ENCODE measurements around the gene CREB3L1.
"Not testable (repeated sequence)": the region's sequence is repeated elsewhere in the genome, so short reads cannot be mapped to it uniquely, and the experiment has no call there.

The CREB3L1 gene

DNA sequence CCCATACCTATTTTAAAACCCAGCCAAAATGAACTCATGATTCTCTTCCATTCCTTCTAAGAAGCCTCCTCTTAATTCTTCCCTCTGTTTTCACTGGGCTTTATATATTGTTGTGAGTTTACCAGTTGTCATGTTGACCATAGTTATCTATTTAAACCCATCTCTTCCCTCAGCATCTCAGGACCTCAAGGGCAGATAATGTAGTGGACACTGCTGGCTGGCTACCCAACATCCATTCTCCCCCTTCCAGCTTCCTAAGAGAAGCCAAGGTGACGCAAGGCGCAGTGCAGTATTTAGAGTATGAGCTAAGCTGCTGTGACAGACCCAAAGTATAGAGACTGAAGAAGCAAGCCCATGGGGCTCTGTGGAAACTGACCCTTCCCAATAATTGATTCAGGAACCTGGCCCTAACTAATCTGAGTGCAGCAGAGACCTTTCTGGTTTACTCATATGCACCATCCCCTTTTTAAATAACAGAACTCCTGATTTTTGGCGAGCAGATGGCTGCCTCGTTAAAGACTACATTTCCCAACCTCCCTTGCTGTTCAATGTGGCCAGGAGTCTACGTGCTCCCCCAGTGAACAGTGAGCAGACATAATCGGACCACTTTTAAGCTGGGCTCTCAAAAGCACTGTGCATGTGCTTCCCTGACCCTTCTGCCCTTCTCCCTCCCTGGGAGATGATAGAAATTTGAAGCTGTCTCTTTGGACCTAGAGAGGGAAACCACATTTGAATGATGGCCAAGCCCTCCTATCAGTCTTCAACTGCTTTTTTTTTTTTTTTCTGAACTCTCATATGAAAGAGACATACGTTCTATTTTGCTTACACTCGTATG lies 28.1 kb upstream of the CREB3L1 start:
- DNase-seq = peak; percentile 42

DNA sequence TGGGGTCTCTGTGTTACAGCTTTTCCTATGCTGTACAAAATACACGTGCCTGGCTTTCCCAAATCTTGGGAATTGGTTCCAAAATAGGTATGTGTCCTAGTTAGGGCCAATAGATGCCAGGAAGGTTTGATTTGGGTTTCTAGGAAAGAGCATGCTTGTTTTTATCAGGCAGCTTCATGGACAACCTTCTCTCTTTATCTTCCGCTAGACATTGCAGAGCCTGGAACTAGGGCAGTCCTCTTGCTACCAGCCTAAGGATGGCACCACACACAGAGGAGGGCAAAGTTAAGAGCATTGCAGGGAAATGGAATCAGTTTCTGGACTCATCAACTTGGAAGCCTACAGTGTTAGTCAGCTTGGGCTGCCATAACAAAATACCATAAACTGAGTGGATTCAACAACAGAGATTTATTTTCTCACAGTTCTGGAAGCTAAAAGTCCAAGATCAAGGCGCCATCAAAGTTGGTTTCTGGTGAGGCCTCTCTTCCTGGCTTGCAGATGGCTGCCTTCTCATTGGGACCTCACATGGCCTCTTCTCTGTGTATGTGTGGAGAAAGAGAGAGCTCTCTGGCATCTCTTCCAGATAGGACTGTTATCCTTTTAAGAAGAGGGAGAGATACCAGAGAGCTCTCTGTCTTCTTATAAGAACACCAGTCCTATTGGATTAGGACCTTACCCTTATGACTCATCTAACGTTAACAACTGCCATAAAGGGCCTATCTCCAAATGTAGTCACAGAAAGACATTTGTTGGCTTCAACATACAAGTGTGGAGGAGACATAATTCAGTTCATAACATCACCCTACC lies 27.3 kb upstream of the CREB3L1 start:
- DNase-seq = no peak

DNA sequence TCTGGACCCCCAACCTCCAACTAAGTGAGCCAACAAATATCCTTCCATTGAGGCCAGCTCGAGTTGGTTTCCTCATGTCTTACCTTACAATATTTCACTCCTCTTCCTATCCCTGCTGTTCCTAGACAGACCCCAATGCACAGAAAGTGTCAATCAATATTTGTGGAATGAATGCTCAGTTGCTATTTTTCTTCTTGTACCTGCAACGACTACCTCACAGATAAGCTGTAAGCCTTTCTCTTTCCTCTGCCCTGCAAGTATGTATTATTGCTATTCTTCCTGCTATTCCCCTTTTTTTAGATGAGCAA lies 26.8 kb upstream of the CREB3L1 start:
- no peak for DNase-seq

DNA sequence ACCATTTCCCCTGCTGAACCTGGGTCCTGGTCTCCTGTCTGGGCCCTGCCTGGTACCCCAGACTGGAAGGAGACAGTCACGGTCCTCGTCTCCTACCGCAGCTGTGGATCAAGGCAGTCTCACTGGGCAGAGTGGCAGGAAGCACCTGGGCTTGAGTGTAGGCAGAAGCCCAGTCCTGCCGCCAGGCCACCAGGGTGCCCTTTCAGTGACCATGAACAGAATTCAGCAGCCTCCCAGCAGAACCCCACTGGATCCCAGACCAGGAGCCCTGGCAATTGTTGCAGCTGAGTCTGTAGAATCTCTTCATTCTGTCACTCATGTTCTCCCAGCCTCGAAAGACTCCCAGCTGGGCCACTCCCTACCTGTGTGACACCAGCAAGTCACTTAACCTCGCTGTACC lies 25.5 kb upstream of the CREB3L1 start:
- DNase-seq = no peak

DNA sequence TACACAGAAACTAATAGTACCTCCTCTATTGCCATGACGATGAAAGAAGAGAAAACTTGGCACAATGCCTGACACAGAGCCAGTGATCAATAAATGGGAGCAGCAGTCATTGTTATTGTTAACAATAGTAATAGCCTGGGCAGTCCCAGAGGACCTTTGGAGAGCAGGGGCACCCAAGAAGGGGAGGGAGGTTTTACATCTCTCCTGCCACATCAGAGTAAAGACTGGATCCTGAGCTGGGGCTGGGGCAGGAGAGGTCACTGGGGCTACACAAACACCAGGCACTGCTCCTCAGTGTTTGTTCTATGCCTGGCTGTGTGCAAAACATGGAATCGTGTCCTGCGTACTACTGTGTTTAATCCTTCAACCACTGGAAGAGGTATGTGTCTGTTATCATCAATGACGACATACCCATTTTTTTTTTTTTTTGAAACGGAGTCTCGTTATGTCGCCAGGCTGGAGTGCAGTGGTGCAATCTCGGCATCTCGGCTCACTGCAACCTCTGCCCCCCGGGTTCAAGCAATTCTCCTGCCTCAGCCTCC lies 25.0 kb upstream of the CREB3L1 start:
- no peak for DNase-seq

DNA sequence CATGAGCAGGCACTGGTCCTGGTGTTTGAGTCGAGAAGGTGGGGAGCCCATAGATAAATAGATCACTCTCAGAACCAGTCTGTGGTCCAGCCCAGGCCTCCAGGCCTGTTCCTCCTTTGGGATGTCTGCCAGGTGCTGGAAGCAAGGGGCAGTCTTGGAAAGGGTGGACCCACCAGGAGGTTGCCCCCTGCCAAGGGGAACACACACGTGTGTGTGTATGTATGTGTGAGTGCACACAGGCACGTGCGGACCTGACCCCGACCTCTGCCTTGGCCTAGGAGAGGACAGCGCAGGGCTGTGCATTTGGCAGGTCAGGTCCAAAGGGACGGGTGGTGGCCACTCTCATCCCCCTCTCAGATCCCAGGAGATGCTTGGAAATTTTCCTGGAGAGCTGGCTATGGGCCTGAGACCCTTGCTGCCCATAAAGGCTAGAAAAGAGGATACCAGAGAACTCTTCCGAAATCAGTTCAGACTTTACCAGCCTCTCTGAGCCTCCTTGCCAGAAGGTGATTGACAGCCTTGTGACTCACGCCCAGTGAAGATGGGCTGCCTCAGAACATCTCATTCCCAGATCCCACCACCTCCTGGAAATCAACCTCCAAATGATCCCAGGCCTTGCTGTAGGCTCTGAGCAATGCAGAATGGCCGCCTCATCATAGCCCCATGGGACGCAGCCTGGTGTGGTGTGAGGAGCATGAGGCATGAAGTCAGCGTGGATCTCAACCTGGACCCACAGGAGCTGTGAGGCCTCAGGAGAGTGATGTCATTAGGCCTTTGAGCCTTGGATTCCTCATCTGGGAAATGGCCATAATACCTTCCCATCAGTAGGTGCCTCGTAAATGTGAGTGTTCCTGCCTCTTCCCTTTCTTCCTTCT lies 24.0 kb upstream of the CREB3L1 start:
- no peak for DNase-seq

DNA sequence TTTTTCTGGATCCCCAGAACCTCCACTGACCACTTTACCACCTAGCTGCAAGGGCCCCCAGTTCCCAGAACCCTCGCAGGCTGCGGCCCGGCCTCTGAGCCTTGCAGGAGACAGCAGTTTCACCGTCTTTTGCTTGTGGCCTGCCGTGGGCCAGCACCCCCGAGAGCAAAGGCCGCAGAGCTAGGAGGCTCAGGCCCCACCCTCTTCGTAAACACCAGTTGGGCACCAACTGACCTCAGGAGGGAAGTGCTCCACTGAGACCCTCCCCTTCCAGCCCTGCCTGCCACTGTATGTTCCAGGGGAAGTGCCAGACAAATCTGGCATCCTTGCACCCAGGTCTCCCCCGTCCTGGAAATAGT lies 23.4 kb upstream of the CREB3L1 start:
- DNase-seq = no peak

DNA sequence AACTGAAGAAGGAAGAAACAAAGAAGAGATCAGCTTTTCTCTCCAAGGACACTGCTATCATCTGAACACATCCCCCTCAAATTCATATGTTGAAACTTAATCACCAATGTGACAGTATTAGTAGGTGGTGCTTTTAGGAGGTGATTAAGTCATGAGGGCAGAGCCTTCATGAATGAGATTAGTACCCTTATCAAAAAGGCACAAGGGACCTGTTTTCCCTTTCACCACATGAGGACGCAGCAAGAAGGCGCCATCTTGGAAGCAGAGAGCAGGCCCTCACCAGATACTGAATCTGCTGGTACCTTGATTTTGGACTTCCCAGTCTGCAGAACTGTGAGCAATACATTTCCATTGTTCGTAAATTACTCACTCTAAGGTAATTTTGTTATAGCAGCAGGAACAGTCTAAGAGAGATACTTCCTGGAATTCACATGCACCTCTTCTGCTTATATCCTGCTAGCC lies 20.9 kb upstream of the CREB3L1 start:
- DNase-seq = no peak

DNA sequence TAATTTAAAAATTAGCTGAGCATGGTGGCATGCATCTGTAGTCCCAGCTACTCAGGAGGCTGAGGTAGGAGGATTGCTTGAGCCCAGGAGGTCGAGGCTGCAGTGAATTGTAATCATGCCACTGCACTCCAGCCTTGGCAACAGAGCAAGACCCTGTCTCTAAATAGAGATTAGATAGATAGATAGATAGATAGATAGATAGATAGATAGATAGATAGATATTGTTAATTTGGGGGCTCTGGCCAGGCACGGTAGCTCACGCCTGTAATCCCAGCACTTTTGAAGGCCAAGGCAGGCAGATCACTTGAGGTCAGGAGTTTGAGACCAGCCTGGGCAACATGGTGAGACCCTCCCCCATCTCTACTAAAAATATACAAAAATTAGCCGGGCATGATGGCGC lies 18.1 kb upstream of the CREB3L1 start:
- not testable (repeated sequence) for DNase-seq

DNA sequence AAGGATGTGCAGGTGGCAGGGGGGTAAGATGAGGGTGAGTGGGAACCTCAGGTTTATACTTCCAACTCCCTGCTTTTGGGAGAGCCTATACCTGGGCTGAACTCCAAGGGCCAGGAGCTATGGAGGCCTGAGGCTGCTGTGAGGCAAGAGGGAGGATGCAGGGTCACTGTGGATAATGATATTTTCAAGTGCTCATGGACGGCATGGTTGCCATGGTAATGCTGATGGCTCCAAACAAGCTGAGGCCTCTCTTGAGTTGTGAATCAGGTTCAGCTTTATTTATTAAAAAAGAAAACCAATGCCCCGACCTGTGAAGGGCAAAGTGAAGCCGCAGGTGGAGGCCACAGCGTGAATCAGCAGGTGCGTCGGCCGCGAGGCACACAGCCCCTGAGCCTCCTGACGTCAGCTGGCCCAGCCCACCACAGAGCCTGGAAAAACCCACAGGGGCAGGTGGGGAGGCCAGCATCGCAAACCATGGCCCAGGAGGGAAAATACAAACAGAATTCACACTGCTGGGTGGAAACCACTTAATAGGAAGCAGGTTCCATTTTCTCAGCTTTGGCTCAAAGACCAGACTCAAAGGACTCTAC lies 17.4 kb upstream of the CREB3L1 start:
- no peak for DNase-seq

DNA sequence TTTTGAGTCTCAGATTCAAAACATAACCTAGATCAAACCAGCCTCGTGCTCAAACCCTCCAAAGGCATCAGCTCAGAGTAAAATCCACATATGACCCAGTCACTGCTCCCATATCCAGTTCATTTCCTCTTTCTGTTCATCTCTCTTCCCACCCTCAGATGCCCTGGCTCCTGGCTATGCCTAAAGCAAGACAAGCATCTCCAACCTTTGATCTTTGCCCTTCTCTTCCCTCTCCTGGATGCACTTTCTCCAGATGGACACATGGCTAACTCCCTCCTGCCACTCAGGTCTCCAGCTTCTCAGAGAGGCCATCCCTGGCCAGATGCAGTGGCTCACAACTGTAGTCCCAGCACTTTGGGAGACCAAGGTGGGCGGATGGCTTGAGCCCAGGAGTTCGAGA lies 14.3 kb upstream of the CREB3L1 start:
- no peak for DNase-seq

DNA sequence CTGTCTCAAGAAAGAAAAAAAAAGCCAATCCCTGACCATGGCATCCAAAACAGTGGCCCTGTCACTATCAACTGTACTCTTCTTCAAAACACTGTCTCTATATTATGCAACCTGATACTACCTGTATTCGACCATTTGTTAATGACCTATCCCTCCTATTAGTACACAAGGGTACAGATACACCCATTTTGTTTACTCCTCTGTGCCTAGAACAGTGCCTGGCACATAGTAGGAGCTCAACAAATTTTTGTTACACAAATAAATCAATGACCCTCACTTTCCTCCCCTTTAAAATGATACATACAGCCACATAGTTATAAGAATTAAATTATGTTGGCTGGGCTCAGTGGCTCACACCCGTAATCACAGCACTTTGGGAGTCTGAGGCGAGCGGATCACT lies 13.4 kb upstream of the CREB3L1 start:
- DNase-seq = no peak

DNA sequence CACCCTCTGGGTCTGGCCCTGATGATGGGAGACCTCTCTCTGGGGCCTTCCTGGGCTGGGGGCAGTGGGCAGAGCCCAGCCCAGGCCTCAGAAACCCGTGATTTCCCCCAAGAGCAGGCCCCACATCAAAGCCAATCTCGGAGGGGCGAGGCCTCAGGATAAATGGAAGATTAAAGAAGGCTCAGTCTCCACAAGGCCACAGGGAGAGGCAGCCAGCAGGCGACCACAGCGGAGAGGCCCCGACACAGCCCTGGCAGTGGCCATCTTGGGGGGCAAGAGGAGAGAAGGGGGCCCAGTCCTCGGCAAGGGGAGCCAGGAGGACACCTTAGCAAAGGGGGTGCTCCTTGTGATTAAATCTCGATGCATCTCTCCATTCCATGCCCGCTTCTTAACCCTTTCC lies 12.5 kb upstream of the CREB3L1 start:
- peak; percentile 9 for DNase-seq

DNA sequence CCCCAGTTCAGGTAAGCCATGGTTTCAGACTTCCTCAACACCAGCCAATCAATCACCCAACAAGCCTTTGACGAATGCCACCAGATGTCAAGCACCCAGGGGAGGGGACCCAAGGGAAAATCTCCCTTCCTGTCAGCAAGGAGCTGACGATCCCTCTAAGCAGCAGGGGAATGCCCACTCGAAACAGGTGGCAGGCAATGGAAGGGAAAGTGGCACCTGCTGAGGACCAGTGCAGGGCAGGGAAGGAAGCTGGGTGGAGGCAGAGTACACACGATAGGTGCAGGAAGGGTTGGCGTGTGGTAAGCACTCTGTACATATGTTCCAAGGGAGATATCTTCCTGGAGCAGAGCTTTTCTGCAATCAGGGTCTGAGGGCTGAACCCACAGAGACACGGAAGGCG lies 11.7 kb upstream of the CREB3L1 start:
- DNase-seq = peak; percentile 51

DNA sequence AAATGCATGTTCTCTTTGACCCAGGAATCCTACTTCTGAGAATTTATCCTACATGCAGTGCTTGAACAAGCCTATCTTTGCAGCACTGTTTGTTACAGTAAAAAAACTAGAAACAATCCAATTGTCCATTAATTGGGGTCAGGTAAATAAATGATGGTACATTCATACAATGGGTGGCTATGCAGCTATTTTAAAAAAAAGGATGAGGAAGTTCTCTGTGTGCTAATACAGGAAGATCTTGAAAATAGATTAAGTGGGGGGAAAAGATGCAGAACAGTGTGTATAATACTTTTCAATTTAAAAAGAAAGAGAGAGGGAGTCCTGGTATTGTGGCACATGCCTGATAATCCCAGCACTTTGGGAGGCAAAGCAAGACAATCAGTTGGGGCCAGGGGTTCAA lies 9.5 kb upstream of the CREB3L1 start:
- no peak for DNase-seq

DNA sequence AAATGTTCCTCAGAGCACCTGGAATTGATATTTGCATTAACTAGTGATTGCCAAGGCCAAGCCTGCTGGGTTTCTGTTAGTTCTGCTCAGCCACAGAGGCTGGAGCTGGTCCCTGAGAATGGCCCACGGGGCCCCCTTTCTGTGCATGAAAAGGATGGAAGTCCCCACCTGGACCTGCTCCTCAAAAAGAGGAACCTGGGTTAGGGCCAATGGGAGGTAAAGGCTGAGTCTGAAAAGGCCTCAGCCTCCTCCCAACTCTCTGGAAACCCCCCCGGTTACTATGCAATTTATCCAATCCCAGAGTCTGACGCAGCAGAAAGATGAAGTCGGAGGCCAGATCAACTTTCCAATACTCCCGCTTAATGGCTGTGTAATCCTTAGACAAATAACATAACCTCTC lies 6.8 kb upstream of the CREB3L1 start:
- DNase-seq = no peak

DNA sequence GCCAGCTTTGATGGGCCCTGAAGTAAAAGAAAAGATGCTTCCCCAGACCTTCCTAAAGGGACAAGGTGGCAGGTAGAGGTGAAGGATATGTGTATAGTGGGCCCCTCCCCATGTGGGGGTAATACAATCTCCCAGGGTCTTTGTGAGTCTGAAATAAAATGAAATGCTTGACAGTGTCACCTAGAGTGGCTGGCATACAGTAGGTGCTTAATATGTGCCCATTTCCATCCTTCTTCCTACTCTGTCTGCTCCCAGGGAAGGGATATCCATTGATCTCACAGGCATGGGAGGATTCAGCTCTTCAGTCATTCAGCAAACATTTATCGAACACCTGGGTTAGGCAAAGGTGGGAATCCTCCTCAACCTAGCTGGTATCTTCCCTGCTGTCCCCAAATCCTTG lies 6.1 kb upstream of the CREB3L1 start:
- no peak for DNase-seq

DNA sequence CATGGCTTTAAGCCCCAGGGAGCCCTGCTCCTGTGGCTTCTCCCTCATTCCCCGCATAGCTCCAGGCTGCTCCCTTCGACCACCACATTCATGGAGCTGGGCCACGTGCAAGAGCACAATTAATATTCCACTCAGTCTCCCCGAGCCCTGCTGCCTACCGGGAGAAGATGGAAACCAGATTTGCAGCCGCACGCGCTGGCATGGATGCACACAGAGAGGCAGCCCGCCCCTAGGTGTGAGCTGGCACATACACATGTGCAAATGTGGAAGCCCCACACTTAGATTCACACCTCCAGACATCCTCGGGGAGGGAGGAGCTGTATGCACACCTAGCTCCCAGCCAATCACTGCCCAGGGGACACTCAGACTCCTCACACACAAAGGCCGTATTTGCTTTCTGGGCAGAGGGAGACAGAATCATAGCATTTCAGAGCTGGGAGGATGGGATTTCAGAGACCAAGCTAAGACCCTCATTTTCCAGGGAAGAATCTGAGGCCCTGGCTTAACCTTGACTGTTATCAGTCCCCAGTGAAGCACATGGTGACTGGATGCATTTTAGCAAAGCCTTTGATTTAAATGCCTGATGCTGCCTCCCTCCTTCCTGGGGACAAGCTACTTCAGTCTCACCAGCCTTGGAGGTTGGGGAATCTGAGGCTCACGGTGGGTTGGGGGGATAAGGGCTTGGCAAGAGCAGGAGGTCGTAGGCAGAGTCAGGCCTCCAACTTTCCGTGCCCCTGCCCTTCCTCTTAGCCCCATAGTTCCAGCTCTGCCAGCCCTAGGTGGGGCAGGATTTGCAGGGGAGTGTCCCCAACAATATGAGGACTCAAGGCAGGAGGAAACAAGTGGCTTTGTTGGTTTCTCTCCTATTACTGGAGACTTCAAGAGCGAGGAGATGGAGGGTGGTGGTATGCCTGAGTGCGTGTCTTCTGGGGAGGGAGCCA lies 5.3 kb upstream of the CREB3L1 start:
- DNase-seq = no peak

DNA sequence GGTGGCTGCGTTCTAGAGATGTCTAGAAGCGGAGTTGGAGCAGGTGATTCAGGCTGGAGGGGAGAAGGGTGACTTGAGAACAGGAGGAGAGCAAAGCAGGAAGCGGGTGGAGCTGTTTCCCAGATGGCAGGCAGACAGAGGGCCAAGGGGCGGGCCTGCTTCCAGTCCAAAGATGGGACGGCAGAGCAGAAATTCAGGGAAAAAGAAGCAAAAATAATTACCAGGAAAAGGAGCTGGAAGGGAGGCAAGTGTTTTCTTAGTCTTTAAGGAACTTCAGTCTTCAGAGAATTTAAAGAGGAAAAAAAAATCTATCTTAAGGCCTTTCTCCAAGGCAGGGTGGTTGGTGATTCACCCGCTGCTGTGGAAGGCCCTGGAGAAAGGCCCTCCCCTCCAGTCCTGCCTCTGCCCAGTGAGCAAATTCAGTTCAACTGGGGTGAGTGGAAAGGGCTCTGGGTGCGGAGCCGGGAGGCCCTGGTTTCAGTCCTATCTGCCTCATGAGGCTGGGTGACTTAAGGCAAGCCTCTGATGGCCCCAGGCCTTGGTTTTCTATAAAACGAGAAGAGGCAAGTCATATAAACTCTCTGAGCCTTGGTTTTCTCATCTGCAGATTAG lies 4.5 kb upstream of the CREB3L1 start:
- DNase-seq = no peak

DNA sequence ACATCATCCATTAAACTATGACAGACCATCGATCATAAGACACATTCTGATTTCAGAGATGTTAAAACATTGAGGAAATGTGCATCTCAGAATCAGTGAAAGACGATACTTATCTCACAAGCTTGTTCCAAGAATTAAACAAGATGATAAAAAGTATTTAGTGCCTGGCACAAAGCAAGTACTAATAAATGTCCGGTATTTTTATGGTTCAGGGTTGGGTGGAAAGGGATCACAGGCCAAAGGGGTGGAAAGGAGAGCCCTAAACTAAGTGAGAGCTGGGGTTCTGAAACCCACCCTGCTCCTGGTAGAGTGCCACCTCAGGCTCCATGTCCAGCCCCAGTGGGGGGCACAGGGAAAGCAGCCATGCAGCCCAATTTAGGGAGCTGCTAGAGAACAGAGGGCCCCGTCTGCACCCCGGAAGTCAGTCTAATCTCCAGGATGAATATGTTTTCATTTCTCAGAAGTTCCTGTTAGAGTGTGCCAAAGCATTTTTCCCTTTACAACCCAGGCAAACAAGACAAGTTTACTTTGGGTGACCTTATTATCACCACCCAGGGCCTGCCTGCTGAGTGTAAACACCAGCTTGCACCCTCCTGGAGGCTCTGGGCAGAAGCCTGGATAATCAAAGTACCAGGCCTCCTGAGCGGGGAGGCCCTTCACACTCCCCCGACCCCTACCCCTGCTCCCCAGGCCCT lies 3.8 kb upstream of the CREB3L1 start:
- DNase-seq = no peak

All from NCI-H82 (cell line).